Middle frontal gyrus (tissue), 1 donor: ENCODE results near the gene GPD1L.

Experiments used
- DNase-seq: peaks from one replicate; pipeline ENCODE4 v3.0.0-alpha.2; 2015; ENCODE audit warnings: low spot score; ENCODE audit errors: extremely low spot score

Gene GPD1L

DNA sequence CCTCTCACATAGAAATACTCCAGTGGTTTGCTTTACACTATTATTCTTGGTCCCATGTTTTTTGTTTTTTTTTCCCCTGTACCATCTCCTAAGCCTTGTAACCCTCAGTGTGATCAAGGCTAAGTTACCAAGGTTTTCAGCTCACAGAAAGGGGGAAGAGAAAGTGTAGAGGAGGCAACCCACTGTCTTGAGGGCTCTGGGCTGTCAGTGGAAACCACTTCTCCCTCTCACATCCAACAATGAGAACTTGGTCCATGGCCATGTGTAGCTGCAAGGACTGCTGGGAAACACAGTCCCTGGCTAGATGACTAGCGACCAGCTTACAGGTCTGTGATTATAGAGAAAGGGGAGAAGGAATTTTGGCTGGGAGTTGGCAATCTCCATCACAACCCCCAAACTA, 30.3 kb downstream of the GPD1L start:
- no peak for DNase-seq

DNA sequence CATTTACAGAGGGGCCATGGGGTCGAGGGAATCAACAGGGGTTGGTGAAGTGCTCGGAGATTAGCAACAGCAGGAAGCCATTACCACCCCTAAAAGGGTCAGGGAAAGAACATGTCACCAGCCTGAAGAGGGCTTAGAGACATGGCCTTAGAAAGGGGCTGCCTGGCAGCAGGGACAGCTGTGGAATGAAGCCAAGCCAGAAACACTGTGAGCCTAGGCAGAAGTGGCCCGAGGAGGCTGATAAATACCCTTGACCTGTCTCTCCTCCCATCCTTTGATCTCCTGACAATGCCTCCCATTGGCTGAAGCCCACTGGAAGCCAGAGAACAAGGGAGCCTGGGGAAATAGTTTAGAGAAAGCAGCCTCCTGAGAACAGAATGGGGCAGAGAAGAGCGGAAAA, 31.4 kb downstream of the GPD1L start:
- DNase-seq, result no peak

DNA sequence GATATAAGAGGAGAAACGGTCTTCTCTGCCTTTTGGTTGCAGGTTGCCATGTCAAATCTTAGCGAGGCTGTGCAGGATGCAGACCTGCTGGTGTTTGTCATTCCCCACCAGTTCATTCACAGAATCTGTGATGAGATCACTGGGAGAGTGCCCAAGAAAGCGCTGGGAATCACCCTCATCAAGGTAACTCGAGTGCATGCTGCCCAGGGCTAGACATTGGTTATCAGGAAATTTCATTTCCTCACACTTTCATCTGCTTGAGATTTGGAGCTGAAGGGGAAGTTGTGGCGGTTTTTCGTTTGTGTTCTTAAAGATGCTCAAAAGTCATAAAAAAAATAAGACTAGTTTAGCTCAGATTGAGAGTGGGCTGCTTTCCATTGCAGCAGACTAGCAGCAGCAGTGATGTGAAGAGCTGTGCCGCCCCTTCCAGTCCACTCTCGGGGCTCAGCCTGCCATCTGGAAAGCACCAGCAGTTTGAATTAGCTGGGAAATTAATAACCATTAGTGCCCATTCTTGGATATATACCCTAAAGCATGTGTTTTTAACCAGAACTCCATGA, 32.2 kb downstream of the GPD1L start:
- DNase-seq, result no peak

- no peak for DNase-seq
Observed at GRCh38 chr3:32140943-32141342, 34.5 kb downstream of the GPD1L start.

DNA sequence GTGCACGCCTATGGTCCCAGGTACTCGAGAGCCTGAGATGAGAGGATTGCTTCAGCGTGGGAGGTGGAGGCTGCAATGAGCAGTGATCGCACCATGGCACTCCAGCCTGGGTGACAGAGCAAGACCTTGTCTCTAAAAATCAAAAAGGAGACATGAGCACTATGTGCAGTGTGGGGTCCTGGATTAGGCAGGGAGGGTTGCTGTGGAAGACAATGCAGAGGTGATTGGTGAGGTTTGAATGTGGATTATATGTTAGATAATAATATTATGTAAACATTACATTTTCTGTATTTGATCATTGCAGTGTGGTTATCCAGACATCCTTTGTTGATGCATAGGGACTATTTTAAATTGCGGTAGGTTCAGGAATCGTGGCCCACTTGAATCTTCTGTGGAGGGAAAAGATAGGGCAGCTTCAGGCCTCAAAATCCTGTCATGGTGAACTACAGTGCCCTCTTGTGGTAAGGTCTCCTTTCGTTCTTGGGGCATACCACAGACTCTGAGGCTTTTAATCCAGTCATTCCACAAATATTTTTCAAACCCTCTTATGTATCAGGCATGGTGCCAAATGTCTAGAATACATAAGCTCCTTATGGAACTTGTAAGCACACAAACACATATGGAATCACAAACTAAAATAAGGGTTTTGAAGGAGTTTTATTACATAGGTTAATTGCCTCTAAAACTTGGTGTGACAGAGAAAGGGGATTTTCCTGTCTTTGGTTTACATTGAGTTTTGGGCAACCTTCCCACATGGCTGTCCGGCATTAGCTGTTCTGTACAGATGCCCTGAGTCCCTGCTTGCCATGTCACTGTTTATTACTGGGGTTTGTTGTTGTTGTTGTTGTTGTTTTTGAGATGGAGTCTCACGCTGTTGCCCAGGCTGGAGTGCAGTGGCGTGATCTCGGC, 37.7 kb downstream of the GPD1L start:
- peak; percentile 63 for DNase-seq

- no peak for DNase-seq
Observed at GRCh38 chr3:32146746-32147211, 40.4 kb downstream of the GPD1L start.

DNA sequence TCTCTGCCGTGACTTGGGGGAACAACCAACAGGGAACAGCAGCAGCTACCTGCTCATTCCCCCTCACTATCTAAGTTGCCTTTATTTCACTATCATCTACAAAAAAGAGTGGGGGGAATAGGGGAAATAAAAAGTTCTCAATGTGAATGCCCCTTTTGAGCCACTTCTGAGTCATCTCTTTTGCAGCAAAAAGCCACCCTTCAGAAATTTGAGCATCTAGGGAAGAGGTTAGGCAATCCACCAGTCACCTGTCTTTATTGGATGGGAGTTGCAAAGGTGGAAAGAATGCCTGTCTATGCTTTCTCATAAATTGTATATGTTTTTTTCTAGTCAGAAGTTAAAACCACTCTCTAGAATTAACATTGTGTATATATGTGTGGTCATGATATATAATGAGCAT, 41.1 kb downstream of the GPD1L start:
- no peak for DNase-seq

- DNase-seq, result no peak
Observed at GRCh38 chr3:32147933-32148332, 41.5 kb downstream of the GPD1L start.

DNA sequence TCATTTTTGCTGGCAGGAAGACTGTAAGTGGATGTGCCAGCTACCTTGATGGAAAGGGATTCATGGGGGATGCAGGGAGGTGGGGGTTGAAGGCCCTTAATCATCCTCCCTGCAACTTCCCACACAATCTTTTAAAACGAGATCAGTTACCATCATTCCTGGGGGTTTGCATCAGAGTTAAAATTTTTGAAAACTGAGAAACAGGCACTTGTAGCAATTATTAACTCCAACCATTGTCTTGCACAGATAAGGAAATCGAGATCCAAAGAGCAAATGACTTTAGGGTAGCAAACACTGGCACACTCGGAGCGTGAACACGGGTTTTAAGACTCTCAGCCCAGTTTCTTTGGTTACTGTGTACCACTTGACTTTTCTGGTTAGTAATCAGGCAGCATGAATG, 41.9 kb downstream of the GPD1L start:
- DNase-seq, result no peak

DNA sequence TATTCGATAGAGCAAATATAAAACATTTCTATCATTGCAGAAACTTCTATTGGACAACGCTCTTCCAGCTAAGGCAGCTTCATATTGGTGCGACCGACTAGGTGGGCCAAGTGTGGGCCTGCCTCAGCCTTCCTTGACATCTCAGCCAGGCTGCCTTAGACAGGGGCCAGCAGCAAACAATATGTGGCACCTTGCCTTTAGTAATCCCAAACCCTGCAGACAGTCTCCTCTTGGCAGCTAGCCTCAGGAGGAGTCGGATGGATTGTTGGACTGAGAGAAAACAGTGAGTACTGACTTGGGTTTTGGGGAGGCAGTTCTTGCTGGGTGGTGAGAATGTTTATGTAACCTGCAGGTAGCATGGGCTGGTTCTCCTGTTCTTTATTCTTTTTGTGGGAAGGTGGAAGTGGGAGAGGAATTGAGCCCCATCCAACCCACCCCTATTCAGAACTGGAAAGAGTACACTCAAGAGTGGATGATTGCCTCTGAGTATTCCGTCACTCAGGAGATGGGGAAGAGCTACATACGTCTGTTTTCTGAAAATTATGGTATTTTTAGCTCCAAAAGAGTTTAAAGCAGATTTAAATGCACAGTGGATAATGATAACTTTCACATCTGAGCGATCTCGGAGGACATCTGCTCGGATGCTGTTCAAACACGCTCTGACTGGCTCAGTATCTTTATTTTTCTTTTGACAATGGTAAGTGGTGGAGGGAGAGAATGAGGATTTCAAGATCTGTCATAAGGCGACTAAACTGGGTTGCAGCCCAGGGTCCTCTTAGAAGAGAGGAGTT, 47.2 kb downstream of the GPD1L start:
- DNase-seq, result no peak

DNA sequence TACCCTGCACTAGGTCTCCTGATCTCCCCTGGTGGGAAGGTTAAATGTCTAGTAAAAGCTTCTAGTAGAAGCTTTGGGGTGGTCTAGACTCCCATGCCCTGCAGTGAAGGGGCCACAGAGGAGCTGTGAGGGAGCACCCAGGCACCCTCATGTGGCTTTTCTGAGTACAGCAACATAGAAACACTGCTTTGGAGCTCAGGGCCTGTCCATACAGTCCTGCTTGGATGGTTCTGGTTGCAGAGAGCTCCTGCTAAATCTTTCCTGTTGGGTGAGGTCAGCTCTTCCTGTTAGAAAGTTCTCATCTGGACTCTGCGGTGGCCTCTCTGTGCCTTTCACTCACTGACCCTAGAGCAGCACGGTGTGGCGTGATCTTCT, 47.8 kb downstream of the GPD1L start:
- DNase-seq, result no peak

- DNase-seq, result no peak
Observed at GRCh38 chr3:32155117-32155516, 48.7 kb downstream of the GPD1L start.

GRCh38 chr3:32157600-32158264, 51.3 kb downstream of the GPD1L start:
- no peak for DNase-seq

DNA sequence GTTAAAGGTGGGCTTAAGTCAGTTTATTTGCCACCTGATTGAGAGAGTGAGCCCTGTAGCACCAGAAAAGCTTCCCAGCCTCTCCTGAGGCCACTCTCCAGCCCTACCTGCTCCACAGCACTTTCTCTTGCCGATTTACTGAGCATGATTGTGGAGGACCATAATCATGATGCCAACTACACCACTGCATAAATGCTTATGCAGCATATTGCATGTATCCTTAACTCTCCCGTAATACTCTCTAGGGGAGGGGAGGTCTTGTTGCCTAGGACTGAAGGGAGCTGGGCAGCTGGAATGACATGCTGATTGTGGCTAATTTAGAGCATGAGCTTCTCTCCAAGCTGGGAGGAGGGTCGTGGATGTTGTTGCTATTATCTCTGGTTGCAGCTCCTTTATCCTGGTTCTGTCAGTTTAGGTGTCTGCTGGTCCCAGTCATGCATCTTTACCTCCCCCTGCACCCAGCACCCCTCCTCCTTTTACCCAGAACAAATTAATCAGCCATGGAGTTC, 54.3 kb downstream of the GPD1L start:
- no peak for DNase-seq

DNA sequence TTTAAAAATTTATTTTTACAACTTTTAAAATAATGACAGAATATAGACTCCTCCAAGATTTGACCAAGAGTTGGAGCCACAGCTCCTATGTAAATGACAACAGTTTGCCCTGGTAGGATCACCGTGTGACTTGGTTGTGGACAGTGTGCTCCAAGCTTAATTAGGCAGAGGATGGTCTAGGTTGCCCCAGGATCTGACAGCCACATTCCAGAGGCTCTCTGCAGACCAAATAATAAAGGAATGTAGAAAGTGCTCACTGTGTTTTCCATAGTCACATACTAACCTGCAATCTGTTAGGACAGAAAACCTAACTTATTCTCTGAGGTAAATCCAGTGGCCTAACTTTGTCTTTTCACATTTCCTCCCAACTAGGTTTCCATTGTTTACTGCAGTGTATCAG, 59.0 kb downstream of the GPD1L start:
- no peak for DNase-seq

GRCh38 chr3:32166654-32167053, 60.2 kb downstream of the GPD1L start:
- no peak for DNase-seq

- DNase-seq, result no peak
Observed at GRCh38 chr3:32172420-32172819, 66.0 kb downstream of the GPD1L start.

GRCh38 chr3:32175607-32176197, 69.3 kb downstream of the GPD1L start:
- DNase-seq, result no peak

GRCh38 chr3:32176989-32177701, 70.7 kb downstream of the GPD1L start:
- no peak for DNase-seq

- no peak for DNase-seq
Observed at GRCh38 chr3:32177702-32178198, 71.3 kb downstream of the GPD1L start.
